Measurements from ENCODE around the gene FLVCR1.
A peak's percentile ranks its signal among the peaks of the same experiment; 100 is the strongest.
"Not testable (repeated sequence)": the region's sequence is repeated elsewhere in the genome, so short reads cannot be mapped to it uniquely, and the experiment has no call there.

FLVCR1 gene

DNA sequence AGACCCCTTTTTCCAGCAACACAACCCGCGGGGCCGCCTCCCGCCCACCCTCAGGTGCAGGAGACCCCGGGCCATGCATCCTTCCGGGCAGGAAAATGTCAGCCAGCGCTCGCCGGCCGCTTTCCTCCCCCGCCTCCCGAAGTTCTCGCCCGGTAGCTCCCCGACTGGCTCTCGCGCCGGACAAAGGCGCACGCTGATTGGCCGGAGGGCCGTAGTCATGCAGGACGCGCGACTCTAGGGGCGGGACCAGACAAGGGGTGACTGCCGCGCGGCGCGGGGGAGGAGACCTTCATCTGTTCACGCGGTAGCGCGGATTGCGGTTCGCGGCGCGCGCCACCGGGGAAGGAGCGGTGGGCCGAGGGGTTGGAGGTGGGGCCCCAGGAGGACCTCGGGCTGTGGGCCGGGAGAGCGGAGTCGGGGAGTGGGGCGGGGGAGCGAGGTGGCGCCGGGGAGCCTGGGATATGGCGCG lies at the start of gene FLVCR1:
Gene FLVCR1 (plus strand): TSS at position 284 of the 469 bp plus-strand sequence. CDS start 178 bp downstream, at position 462.
- DNase-seq (ENCODE audit: low spot score) = peak; percentile 95

DNA sequence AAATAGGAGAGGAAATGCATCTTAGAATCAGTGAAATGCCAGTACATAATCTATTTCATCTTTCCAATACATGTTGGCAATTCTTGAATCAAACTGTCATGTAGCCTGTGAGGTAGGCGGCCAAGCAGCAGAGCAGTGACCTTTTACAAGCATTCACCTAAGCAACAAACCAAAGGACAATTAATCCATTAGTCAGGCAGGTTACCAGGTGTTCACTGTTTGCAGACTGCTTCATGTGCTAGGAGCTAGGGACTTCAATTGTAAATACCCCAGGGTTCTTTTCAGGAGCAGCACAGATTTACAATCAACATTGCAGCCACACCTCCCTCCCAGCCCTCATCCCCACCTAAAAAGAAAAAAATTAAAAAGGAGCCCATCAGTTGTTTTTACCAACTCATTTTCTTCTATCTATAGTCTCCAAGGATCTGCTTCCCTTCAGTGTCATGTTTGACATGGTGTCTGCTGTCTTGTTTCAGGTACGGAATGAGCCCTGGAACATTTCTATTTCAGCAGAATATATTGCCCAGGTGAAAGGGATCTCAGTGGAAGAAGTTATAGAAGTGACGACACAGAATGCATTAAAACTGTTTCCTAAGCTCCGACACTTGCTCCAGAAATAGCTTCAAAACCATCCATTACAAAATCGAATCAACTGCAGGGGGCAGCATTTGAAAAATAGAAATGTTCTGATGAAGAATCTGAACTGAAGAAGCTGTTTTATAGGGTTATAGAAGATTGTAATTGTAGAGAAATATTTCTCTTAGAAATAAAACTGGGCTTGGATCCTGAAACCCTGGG lies 43.3 kb upstream of the FLVCR1 start:
- no peak for DNase-seq (ENCODE audit: low spot score)

DNA sequence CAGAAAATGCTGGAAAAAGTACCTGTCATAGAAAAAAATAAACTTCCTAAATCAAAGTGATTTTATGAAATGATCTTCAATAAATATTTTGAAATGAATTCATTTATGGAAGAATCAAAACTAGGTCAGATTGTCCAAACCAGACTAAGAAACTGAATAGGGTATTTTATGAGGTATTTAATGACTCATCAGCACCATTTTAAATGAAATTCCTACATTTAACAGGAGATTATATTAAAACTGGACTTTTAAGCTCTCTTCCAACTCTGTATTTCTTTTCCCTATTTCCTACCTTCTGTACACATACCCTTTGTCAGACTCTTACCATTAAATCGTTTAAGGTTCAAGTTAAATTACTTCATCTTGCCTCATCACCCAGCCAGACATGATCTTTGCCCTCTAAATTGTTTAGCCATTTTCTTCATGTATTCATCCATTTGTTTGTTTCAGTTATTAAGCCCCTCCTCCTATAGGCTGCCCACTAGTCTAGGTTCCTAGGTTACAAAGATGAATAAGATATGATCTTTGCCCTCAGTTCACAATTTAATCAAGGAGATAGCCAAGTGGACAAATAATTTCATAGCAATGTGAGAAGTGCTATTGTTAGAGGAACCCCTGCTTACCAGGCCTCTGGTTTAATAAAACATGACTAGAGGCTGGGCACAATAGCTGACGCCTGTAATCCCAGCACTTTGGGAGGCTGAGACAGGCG lies 41.4 kb upstream of the FLVCR1 start:
- DNase-seq (ENCODE audit: low spot score) = no peak

DNA sequence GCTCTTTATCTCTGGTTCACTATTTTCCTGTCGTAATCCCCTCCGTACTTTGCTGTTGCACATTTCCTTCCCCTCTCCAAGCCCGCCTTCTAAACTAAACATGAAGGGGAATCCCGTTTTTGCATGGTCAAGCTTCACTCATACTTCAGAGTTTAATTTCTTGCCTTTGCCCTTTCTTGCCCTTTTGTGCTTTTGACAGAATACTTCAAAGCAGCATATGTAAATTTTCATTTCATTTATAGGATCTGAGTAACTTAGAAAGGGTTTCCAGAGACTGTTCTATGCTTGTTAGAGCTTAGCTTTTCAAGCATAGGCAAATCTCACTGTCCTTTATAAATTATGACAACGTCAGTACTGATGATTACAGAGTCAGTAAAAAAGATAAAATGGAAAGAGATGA lies 38.3 kb upstream of the FLVCR1 start:
- no peak for DNase-seq (ENCODE audit: low spot score)

DNA sequence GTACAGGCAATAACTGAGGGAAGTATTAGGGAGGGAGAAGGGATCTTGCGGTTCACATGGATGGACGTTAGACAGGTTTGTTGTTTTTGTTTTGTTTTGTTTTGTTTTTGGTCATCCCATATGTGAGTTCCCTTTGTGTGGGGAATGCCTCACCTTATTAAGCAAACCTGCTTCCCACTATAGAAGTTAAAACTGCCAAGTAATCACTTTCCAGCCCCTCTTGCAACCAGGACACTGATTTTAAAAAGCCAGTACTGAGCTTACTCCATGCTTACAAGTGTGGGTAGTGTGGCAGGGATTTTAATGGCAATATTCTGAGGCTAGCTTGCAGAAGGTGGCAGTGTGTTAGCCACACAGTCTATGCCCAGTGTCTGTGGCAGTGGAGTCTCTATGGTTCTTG lies 37.1 kb upstream of the FLVCR1 start:
- DNase-seq (ENCODE audit: low spot score) = no peak

DNA sequence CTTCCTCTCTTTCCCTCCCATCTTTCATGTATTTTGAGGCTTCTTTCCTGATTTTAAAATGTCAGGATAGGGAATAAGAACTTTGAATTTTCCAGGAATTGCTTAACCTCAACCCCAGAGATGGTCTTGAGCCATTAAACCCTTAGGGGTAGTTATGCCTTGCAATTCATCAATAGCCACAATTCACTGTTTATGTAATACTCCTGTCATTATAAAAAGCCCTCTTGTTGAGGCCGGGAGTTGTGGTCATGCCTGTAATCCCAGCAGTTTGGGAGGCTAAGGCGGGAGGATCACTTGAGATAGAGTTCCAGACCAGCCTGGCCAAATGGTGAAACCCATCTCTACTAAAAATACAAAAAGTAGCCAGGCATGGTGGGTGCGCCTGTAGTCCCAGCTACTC lies 35.1 kb upstream of the FLVCR1 start:
- no peak for DNase-seq (ENCODE audit: low spot score)

DNA sequence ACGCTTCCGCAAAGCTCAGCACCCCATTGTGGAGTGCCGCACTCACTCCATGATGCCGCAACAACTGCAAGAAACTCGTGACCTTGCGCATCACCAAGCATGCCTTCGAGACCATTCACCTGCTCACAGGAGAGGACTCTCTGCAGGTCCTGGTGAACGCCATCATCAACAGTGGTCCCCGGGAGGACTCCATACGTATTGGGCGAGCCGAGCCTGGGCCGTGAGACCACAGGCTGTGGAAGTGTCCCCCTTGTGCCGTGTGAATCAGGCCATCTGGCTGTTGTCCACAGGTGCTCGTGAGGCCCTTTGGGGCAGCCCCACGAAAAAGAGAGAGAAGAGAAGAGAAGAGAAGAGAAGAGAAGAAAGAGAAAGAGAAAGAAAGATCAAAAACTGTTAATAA lies 33.9 kb upstream of the FLVCR1 start:
- no peak for DNase-seq (ENCODE audit: low spot score)

DNA sequence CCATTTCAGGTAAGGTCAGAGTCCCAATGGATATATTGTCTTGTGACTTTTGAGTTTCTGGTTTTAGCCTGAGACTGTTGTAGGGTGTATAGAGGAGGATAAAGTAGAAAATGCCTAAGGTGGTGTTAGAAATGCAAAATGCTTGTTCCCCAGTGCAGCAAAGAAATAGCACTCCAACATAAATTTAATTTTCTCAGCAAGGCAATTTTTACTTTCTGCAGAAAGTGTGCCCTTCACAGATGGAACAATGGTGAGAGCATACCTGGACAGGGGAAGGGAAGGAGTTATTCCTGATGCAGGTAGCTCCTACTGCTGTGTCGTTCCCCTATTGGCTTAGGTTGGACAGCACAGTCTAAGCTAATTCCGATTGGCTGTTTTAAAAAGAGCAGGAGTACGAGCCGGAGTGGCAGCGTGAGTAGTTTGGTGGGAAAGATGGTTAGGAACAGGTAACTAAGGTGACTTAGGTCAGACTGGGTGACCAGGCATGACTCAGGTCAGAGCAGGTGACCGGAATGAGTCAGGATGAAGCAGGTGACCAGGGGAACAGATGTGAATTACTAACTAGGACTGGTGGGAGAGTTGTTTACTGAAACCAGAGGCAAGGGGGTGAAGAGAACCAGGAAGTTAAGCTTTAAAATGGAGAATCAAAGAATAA lies 32.1 kb upstream of the FLVCR1 start:
- DNase-seq (ENCODE audit: low spot score) = no peak

DNA sequence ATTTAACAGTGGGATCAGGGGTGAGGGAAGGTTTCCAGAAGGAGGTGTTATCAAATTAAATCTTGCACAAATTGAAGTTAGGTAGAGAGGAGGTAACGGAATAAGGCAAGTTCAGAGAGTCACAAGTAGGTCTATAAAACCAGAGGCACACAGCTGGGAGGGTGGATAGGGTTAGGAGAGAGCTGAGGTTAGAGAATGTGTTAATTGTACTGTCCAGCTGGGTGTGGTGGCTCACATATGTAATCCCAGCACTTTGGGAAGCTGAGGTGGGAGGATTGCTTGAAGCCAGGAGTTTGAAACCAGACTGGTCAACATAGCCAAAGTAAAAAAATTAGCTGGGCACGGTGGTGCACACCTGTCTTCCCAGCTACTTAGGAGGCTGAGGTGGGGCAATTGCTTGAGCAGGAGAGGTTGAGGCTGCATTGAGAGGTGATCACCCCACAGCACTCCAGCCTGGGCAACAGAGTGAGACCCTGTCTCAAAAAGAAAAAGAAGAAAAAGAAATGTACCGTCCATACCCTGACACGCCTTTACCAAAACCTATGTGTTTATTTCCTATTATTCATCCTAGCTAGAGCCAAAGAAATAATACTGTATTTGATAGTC lies 30.8 kb upstream of the FLVCR1 start:
- DNase-seq (ENCODE audit: low spot score) = no peak

DNA sequence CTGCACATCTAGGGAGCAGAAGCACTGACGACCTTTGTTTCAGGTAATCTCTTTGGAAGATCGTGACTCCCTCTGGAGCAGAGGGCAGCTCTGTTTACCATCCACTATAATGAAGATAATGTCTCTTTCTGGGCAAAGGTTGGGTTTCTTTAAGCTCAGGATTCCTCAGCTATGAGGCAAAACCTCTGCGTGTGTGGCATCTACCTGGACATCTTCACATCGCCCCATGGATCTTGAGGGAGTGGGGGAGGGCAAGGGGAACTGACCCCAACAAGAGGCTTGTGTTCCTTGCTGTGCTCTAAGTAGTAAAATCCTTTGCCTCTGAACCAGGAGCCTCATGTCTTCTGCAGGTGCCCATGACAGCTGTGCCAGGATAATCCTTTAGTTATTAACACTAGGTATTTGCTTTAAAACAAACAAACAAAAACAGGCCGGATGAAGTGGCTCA lies 30.2 kb upstream of the FLVCR1 start:
- no peak for DNase-seq (ENCODE audit: low spot score)

DNA sequence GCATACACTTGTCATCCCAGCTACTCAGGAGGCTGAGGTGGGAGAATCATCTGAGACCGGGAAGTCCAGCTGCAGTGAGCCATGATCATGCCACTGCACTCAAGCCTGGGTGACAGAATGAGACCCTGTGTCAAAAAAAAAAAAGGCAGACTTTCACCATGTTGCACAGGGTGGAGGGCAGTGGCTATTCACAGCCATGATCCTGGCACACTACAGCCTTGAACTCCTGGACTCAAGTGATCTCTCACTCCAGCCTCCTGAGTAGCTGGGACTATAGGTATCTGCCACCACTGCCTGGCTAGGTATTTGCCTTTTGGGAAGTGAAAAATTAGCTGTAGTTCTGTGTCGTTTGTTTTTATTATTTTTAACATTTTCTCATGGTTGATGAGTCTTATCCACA lies 29.7 kb upstream of the FLVCR1 start:
- no peak for DNase-seq (ENCODE audit: low spot score)

DNA sequence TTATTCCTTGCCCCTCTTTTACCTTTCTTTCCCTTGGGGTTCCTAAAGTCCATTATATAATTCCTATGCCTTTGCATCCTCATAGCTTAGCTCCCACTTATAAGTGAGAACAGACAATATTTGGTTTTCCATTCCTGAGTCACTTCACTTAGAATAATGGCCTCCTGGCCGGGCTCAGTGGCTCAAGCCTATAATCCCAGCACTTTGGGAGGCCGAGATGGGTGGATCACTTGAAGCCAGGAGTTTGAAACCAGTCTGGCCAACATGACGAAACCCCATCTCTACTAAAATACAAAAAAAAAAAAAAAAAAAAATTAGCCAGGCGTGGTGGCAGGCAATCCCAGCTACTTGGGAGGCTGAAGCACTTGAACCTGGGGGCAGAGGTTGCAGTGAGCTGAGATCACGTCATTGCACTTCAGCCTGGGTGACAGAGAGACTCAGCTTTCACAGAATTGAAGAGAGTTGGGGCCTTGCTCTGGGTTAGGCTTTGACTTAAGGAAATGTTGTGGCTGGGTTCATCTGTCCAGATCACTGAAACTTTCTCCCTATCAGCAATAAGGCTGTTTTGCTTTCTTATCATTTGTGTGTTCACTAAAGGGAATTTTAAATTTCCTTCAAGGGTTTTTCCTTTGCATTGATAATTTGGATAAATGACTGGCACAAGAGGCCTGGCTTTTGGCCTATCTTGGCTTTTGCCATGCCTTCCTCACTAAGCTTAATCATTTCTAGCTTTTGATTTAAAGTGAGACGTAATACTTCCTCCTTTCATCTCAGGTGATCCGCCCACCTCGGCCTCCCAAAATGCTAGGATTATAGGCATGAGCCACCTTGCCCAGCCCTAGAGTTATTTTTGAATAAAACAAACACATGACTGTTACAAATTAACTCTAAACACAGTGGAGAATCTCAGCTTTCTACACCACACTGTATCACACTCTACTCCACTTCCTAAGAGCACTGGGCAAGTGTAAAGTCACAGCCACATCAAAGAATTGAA lies 24.6 kb upstream of the FLVCR1 start:
- DNase-seq (ENCODE audit: low spot score) = not testable (repeated sequence)

DNA sequence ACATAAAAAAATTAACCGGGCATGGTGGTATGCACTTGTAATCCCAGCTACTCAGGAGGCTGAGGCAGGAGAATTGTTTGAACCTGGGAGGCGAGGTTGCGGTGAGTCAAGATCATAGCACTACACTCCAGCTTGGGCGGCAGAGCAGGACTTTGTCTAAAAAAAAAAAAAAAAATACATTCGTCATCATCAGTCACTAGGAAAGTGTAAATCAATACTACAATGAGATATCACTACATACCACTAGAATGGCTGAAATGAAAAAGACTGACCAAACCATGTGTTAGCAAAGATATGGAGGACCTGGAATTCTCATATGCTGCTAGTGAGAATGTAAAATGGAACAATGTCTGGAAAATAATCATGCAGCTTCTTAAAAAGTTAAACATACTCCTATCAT lies 19.9 kb upstream of the FLVCR1 start:
- DNase-seq (ENCODE audit: low spot score) = no peak

DNA sequence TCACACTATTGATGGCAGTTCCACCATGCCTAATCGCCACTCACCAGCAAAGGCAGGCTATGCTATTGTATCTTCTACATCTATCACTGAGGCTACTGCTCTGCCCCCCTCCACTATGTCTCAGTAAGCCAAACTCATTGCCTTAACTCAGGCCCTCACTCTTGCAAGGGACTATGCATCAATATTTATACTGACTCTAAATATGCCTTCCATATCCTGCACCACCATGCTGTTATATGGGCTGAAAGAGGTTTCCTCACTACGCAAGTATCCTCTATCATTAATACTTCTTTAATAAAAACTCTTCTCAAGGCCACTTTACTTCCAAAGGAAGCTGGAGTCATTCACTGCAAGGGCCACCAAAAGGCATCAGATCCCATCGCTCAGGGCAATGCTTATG lies 13.6 kb upstream of the FLVCR1 start:
- DNase-seq (ENCODE audit: low spot score) = not testable (repeated sequence)

DNA sequence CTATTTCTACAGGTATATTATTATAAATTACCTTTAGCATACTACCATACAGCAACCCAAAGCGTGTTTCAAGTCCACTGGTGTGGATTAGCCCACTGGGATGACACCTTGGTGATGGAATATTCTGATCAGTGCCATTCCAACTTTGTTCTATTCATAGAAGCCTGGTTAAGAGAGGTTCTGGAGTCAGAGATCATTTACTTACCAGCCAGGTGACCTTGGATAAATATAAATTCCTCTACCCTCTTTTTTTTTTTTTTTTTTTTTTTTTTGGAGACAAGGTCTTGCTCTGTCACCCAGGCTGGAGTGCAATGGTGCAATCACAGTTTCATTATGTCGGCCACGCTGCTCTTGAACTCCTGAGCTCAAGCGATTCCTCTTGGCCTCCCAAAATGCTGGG lies 10.5 kb upstream of the FLVCR1 start, which contains the start of gene SPATA45:
Gene SPATA45 (minus strand): TSS at position 101 of the 400 bp plus-strand sequence. CDS start 11,500 bp downstream, outside the sequence.
- no peak for DNase-seq (ENCODE audit: low spot score)

DNA sequence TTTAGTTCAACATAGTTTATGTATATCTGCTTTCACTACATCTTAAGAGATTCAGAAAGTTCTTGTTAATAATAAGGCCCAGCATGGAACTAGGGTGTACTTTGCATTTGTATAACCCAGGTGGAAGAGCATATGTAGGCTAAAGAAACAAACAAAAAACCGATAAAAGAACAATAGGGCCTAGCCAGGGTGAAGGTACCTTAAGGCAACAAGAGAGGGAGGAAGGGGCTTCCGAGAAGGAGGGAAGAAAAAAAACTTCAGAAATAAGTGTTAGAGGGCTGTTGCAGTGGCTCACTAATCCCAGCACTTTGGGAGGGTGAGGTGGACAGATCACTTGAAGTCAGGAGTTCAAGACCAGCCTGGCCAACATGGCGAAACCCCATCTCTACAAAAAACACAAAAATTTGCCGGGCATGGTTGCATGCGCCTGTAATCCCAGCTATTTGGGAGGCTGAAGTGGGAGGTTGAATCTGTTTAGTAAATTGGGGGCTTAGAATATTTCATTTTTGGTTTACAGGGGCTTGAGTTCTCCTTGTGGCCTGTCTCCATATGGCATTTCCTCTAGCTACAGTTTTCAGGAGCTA lies 5.9 kb upstream of the FLVCR1 start:
- no peak for DNase-seq (ENCODE audit: low spot score)

DNA sequence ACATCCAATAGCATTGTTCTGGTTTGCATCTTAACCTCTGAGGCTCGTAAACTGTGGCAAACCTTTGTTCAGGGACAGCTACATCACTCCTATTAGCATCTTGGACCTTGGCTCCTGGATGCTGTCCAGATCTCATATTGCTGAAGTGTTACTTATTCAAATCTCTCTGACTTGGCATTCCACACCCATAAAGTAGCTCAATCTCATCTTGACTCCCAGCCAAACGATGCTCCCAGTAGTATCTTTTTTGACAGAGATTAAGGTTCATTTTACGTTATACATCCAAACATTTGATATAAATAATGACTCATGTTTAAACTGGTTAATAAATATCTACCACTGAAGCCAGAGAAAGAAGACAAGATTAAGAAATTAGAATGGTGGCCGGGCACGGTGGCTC lies 4.4 kb upstream of the FLVCR1 start:
- no peak for DNase-seq (ENCODE audit: low spot score)

DNA sequence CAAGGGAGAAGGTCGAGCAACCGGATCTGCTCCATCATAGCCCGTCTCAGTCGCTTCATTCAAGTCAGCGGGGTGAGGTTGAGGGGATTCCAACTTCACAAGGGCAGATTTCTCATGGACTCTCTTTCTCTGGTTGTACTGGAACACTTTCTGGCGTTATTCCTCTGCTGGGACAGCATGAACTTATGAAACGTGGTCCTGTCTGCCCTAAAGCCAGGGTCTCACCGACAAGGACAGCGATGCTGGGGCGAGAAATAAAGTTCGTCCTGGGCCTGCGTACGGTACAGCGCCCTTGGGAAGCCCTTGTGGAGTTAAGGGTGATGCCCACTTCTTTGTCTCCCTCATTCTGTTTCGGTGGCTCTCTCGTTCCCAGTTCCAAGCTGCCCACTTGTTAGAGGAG lies 1.3 kb upstream of the FLVCR1 start:
- DNase-seq (ENCODE audit: low spot score) = no peak

DNA sequence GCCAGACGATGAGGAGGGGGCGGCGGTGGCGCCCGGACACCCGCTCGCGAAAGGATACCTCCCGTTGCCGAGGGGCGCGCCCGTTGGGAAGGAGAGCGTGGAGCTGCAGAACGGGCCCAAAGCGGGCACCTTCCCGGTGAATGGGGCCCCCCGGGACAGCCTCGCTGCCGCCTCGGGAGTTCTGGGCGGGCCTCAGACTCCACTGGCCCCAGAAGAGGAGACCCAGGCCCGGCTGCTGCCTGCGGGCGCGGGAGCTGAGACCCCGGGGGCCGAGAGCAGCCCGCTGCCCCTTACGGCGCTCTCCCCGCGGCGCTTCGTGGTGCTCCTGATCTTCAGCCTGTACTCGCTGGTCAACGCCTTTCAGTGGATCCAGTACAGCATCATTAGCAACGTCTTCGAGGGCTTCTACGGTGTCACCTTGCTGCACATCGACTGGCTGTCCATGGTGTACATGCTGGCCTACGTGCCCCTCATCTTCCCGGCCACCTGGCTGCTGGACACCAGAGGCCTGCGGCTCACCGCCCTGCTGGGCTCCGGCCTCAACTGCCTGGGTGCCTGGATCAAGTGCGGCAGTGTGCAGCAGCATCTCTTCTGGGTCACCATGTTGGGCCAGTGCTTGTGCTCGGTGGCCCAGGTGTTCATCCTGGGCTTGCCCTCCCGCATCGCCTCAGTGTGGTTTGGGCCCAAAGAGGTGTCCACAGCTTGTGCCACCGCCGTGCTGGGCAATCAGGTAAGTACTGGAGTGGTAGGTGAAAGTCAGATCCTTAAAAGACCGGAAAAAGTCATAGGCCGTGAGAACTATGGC lies 588 bp downstream of the FLVCR1 start:
- DNase-seq (ENCODE audit: low spot score) = peak; percentile 42

Data from COLO829 (cell line).